IMR-90 (cell line): Measurements from ENCODE around the gene FNDC3A. TPM values are rescaled to one million over a fixed set of nuclear protein-coding genes. Genes with fewer than 3 reads are reported as not detected.

Source experiments
- ATAC-seq: fragments of 200-7000 bp; cut with Tn5 transposase; 2 replicates; pipeline ENCODE4 v1.9.1; 2020; ENCODE audit warnings: low read depth, mild to moderate bottlenecking, moderate library complexity
- BruUV-seq: library from RNA; stranded (reverse); fragments of 400-500 nt; replicated peaks from 2 replicates; lab custom pipeline; 2021; lab: Mats Ljungman, UMichigan
- CTCF ChIA-PET: fragments of 300-600 bp; formaldehyde crosslinking; extraction: SDS; loops from one replicate; lab custom pipeline; 2021; ENCODE audit warnings: antibody characterized with exemption; lab: Yijun Ruan, JAX
- POLR2A ChIA-PET: fragments of 300-600 bp; sonication (Branson Sonifier 250); formaldehyde crosslinking; loops from one replicate; lab custom pipeline; 2022; ENCODE audit warnings: antibody characterized with exemption; ENCODE audit not compliant: unreplicated experiment; lab: Charles Lee
- DNase-seq: peaks from one replicate; pipeline ENCODE4 v3.0.0; 2013
- H2AFZ ChIP-seq: replicated peaks from 2 replicates; pipeline ENCODE3; 2013; ENCODE audit warnings: low read length, mild to moderate bottlenecking; ENCODE audit not compliant: poor library complexity
- H2AK5ac ChIP-seq: 2 replicates; pipeline ENCODE4 v1.6.1; 2013; ENCODE audit warnings: low read depth, low read length, inconsistent platforms
- H2AK9ac ChIP-seq: replicated peaks from 2 replicates; pipeline ENCODE3; 2013; ENCODE audit warnings: mild to moderate bottlenecking, low read depth, low read length, moderate library complexity; ENCODE audit not compliant: poor library complexity
- H2BK120ac ChIP-seq: 2 replicates; pipeline ENCODE4 v1.6.1; 2013; ENCODE audit warnings: low read depth, low read length, inconsistent platforms
- H2BK15ac ChIP-seq: 3 replicates; pipeline ENCODE4 v1.6.1; 2013; ENCODE audit warnings: low read depth, low read length, inconsistent platforms
- H2BK20ac ChIP-seq: 2 replicates; pipeline ENCODE4 v1.6.1; 2013; ENCODE audit warnings: low read depth, mild to moderate bottlenecking, inconsistent platforms, low read length, moderate library complexity
- H2BK5ac ChIP-seq: 2 replicates; pipeline ENCODE4 v1.6.1; 2013; ENCODE audit warnings: mild to moderate bottlenecking, low read depth, low read length, inconsistent platforms; ENCODE audit not compliant: poor library complexity, severe bottlenecking
- H3K14ac ChIP-seq: replicated peaks from 2 replicates; pipeline ENCODE4 v1.6.1; 2013; ENCODE audit warnings: low read depth, low read length, inconsistent platforms
- H3K18ac ChIP-seq: 2 replicates; pipeline ENCODE4 v1.6.1; 2013; ENCODE audit warnings: low read depth, low read length, control low read depth
- H3K23ac ChIP-seq: 2 replicates; pipeline ENCODE4 v1.6.1; 2013; ENCODE audit warnings: low read depth, low read length, inconsistent platforms
- H3K27ac ChIP-seq: 2 replicates; pipeline ENCODE4 v1.5.1; 2013; ENCODE audit warnings: mild to moderate bottlenecking, control low read depth, low read length; ENCODE audit not compliant: insufficient read depth
- H3K27me3 ChIP-seq: 2 replicates; pipeline ENCODE4 v1.6.1; 2013; ENCODE audit warnings: low read length; ENCODE audit not compliant: control insufficient read depth, insufficient read depth
- H3K36me3 ChIP-seq: 2 replicates; pipeline ENCODE4 v1.6.1; 2013; ENCODE audit warnings: low read length, mixed read lengths; ENCODE audit not compliant: control insufficient read depth, insufficient read depth
- H3K4ac ChIP-seq: 2 replicates; pipeline ENCODE4 v1.6.1; 2013; ENCODE audit warnings: low read depth, low read length, inconsistent platforms
- H3K4me1 ChIP-seq: 2 replicates; pipeline ENCODE4 v1.6.1; 2013; ENCODE audit warnings: low read length, mixed read lengths; ENCODE audit not compliant: control insufficient read depth, insufficient read depth
- H3K4me2 ChIP-seq: 2 replicates; pipeline ENCODE4 v1.6.1; 2013; ENCODE audit warnings: low read depth, mild to moderate bottlenecking, control low read depth, low read length, moderate library complexity
- H3K4me3 ChIP-seq: 2 replicates; pipeline ENCODE4 v1.5.1; 2013; ENCODE audit warnings: low read depth, mild to moderate bottlenecking, control low read depth, low read length, moderate library complexity; ENCODE audit not compliant: insufficient read depth
- H3K56ac ChIP-seq: 2 replicates; pipeline ENCODE4 v1.6.1; 2013; ENCODE audit warnings: low read length, inconsistent platforms; ENCODE audit not compliant: insufficient read depth; ENCODE audit errors: extremely low read depth
- H3K79me1 ChIP-seq, 2 experiments: 2 replicates each; pipeline ENCODE4 v1.6.1; 2013; ENCODE audit warnings: low read length in 2 of 2, inconsistent platforms in 1 of 2, low read depth in 1 of 2
- H3K9ac ChIP-seq: 2 replicates; pipeline ENCODE4 v1.6.1; 2013; ENCODE audit warnings: low read depth, low read length, control low read depth
- H3K9me1 ChIP-seq: 2 replicates; pipeline ENCODE4 v1.6.1; 2013; ENCODE audit warnings: low read length, inconsistent platforms; ENCODE audit not compliant: insufficient read depth
- H3K9me3 ChIP-seq: 2 replicates; pipeline ENCODE4 v1.6.1; 2013; ENCODE audit warnings: low read length; ENCODE audit not compliant: control insufficient read depth, insufficient read depth
- H4K20me1 ChIP-seq: 2 replicates; pipeline ENCODE4 v1.6.1; 2013; ENCODE audit warnings: low read length, inconsistent platforms; ENCODE audit not compliant: insufficient read depth
- H4K5ac ChIP-seq: 2 replicates; pipeline ENCODE4 v1.6.1; 2013; ENCODE audit warnings: mild to moderate bottlenecking, low read depth, low read length, control low read depth
- H4K8ac ChIP-seq, 2 experiments: 2 replicates each; pipeline ENCODE4 v1.6.1; 2013; ENCODE audit warnings: low read depth in 2 of 2, low read length in 2 of 2, control low read depth in 1 of 2, inconsistent platforms in 1 of 2
- H4K91ac ChIP-seq: 2 replicates; pipeline ENCODE4 v1.6.1; 2013; ENCODE audit warnings: low read depth, low read length, inconsistent platforms; ENCODE audit not compliant: insufficient read depth
- CEBPB ChIP-seq: IDR thresholded peaks from 2 replicates; pipeline ENCODE4 v1.6.1; 2012; ENCODE audit warnings: low read depth, low read length, improper control_type of control experiment
- CHD1 ChIP-seq: IDR thresholded peaks from 2 replicates; pipeline ENCODE4 v1.6.1; 2012; ENCODE audit warnings: low read depth, low read length, improper control_type of control experiment
- MAFK ChIP-seq: IDR thresholded peaks from 2 replicates; pipeline ENCODE4 v1.6.1; 2012; ENCODE audit warnings: low read depth, low read length, improper control_type of control experiment
- MAZ ChIP-seq: IDR thresholded peaks from 2 replicates; pipeline ENCODE4 v1.6.1; 2012; ENCODE audit warnings: low read depth, mild to moderate bottlenecking, low read length, improper control_type of control experiment, moderate library complexity, borderline replicate concordance
- NFE2L2 ChIP-seq: fragments of 150-350 bp; IDR thresholded peaks from 2 replicates; pipeline ENCODE4 v1.6.1; 2016; ENCODE audit warnings: low read depth, mild to moderate bottlenecking, low read length
- POLR2A ChIP-seq: IDR thresholded peaks from 2 replicates; pipeline ENCODE4 v1.6.1; 2012; ENCODE audit warnings: mild to moderate bottlenecking, low read depth, low read length
- RAD21 ChIP-seq: IDR thresholded peaks from 2 replicates; pipeline ENCODE4 v1.6.1; 2012; ENCODE audit warnings: low read length, improper control_type of control experiment
- RCOR1 ChIP-seq: IDR thresholded peaks from 2 replicates; pipeline ENCODE4 v1.6.1; 2012; ENCODE audit warnings: mild to moderate bottlenecking, low read length, improper control_type of control experiment; ENCODE audit not compliant: insufficient replicate concordance
- RFX5 ChIP-seq: IDR thresholded peaks from 2 replicates; pipeline ENCODE4 v1.8.0; 2012; ENCODE audit warnings: low read depth, mild to moderate bottlenecking, low read length, moderate library complexity
- SMC3 ChIP-seq: fragments of 150-350 bp; IDR thresholded peaks from 2 replicates; pipeline ENCODE4 v1.6.1; 2016; ENCODE audit warnings: low read depth, mild to moderate bottlenecking, antibody characterized with exemption, low read length, moderate library complexity
- WGBS, 2 experiments: methylation state at CpG; one replicate each; pipeline versions ENCODE4 v1.1.5 to v1.1.7; 2013; ENCODE audit warnings: missing lambda C conversion rate in 2 of 2; ENCODE audit not compliant: insufficient read length in 1 of 2; ENCODE audit errors: extremely low coverage in 2 of 2; 5-methylcytosine and 5-hydroxymethylcytosine counted together
- dilution Hi-C: fragments of 300-500 bp; cut with HindIII; formaldehyde crosslinking; loops from one replicate; pipeline ENCODE4 v1.14.3; 2018; ENCODE audit warnings: low sequenced_read_pairs; ENCODE audit not compliant: unreplicated experiment
- in situ Hi-C: fragments of 300-500 bp; cut with MboI; formaldehyde crosslinking; loops from 3 replicates; pipeline ENCODE4 v1.14.3; 2019; ENCODE audit warnings: low sequenced_read_pairs, inconsistent platforms, mixed read lengths
- intact Hi-C: fragments of 100-400 bp; cut with micrococcal nuclease; formaldehyde crosslinking; loops from 2 replicates; pipeline ENCODE4 v1.10.0; 2022
- polyA plus RNA-seq, 3 experiments: library from polyadenylated mRNA; depleted of rRNA; stranded (reverse); fragments of >200 nt; gene quantifications; 2 replicates each; pipeline ENCODE4 v1.2.3, GENCODE V29; 2012; ENCODE audit warnings: low replicate concordance in 1 of 3
- total RNA-seq: library from RNA; depleted of rRNA; stranded (reverse); fragments of >200 nt; gene quantifications from 2 replicates; pipeline ENCODE4 v1.2.3, GENCODE V29; 2012
- TF ChIP-seq, protein P1 (sequence below): conservative IDR thresholded peaks from 2 replicates; pipeline ENCODE4 v1.5.1; 2012; ENCODE audit warnings: mild to moderate bottlenecking, low read depth, low read length, improper control_type of control experiment

Gene FNDC3A
- total and polyA plus RNA-seq, 2 of the 4 experiments (the other 2 are of a cell fraction) = 29.2 to 60.4 TPM

DNA sequence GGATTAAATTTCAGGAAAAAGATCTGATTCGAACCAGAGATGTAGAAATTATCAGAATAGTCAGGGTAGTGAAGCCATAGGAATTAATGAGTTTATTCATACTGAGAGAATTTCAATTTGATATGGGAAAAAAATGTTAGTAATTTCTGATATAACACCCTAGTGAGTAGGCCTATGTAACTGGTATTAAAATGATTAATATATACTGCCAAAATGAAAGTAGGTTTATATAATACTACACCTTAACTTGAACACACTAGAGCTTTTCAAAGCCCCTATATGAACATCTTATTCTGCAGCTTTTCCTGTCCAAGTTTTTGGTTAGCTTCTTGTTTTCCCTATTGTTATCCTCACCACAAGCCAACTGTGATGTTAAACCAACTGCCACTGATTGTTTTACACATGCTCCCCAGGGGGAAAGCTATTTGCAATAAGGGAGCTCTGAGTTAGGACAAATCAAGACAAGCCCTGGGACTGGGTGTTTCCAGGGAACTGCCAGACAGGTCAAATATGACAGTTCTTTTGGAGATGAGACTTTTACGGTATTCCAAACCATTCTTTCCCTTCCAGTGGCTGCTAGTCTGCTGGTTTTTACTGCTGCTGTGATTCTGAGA is 45.3 kb downstream of the FNDC3A start:
- peaks cover 3 to 17% of the 10 kb centered on the region in 2 experiments for H3K79me1 ChIP-seq
- peak overlapping the region; percentile 37; the same call in 1 of the 2 replicates for H3K4me2 ChIP-seq
- H3K9me3 ChIP-seq = no peaks in the 10 kb centered on the region
- H3K9ac ChIP-seq = no peak overlapping the region
- CTCF ChIA-PET = interaction anchor here (0.6 kb wide), 1 partner anchor 15 kb away, joined by 3 read pairs; no protein-coding TSS in a partner anchor
- peaks cover 10% of the 10 kb centered on the region for H3K4me1 ChIP-seq
- H2BK20ac ChIP-seq = peak overlapping the region; percentile 6
- H3K14ac ChIP-seq = peak overlapping the region; percentile 33
- BruUV-seq = no TSS peak
- in situ Hi-C loops = no loop called here
- H3K27me3 ChIP-seq = no peaks in the 10 kb centered on the region
- H3K4me3 ChIP-seq = no peak overlapping the region
- H4K20me1 ChIP-seq = no peaks in the 10 kb centered on the region
- no peak for TF ChIP-seq RAD21
- TF ChIP-seq SMC3 = no peak
- TF ChIP-seq, protein P1, sequence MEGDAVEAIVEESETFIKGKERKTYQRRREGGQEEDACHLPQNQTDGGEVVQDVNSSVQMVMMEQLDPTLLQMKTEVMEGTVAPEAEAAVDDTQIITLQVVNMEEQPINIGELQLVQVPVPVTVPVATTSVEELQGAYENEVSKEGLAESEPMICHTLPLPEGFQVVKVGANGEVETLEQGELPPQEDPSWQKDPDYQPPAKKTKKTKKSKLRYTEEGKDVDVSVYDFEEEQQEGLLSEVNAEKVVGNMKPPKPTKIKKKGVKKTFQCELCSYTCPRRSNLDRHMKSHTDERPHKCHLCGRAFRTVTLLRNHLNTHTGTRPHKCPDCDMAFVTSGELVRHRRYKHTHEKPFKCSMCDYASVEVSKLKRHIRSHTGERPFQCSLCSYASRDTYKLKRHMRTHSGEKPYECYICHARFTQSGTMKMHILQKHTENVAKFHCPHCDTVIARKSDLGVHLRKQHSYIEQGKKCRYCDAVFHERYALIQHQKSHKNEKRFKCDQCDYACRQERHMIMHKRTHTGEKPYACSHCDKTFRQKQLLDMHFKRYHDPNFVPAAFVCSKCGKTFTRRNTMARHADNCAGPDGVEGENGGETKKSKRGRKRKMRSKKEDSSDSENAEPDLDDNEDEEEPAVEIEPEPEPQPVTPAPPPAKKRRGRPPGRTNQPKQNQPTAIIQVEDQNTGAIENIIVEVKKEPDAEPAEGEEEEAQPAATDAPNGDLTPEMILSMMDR = no peak
- TF ChIP-seq RCOR1 = no peak
- TF ChIP-seq MAZ = no peak
- no peak for TF ChIP-seq CHD1
- no peak for TF ChIP-seq RFX5
- no peak for TF ChIP-seq NFE2L2
- TF ChIP-seq CEBPB = no peak
- TF ChIP-seq POLR2A = no peak
- no peak for TF ChIP-seq MAFK
- no peaks in the 10 kb centered on the region for H3K9me1 ChIP-seq
- no peak overlapping the region for H2AK5ac ChIP-seq
- POLR2A ChIA-PET = interaction anchor here (0.6 kb wide), 1 partner anchor 97 kb away, joined by 3 read pairs; no protein-coding TSS in a partner anchor
- ATAC-seq (no peak), DNase-seq (no peak)
- H4K8ac ChIP-seq = peak overlapping the region in 1 of 2 experiments; percentile 54; a peak in 1 of 4 replicates
- peak overlapping the region; percentile 46; the same call in 2 of the 3 replicates for H2BK15ac ChIP-seq
- peaks cover 3% of the 10 kb centered on the region for H3K36me3 ChIP-seq
- H2BK120ac ChIP-seq = peak overlapping the region; percentile 1
- no CpG with 5 or more reads among the region's 2 CpGs for WGBS, 2 experiments
- H3K18ac ChIP-seq = peak overlapping the region; percentile 50; the same call in 1 of the 2 replicates
- 0 out of 2 replicates have a peak overlapping the region, but pooled peaks have one; percentile 34 for H3K56ac ChIP-seq
- peak overlapping the region; percentile 28 for H3K27ac ChIP-seq
- no peak overlapping the region for H4K91ac ChIP-seq
- H3K23ac ChIP-seq = peak overlapping the region; percentile 5
- H3K4ac ChIP-seq = peak overlapping the region; percentile 46
- H2BK5ac ChIP-seq = peak overlapping the region; percentile 64
- dilution Hi-C loops = no loop called here
- H2AFZ ChIP-seq = no peak overlapping the region
- peak overlapping the region; percentile 78 for H4K5ac ChIP-seq
- intact Hi-C loops = no loop called here
- H2AK9ac ChIP-seq = peak overlapping the region; percentile 78
